Smooth muscle cell (in vitro differentiated cells): ENCODE measurements around the gene TBL1X. TPM values are rescaled to one million over a fixed set of nuclear protein-coding genes. Genes with fewer than 3 reads are reported as not detected.

ENCODE experiments used
- DNase-seq: peaks from one replicate; lab custom pipeline; 2025; ENCODE audit not compliant: unreplicated experiment; lab: John Stamatoyannopoulos, UW
- H2AFZ ChIP-seq: fragments of 200-600 bp; sonication (generic); 2 replicates; pipeline ENCODE4 v1.6.0; 2016; ENCODE audit warnings: antibody characterized with exemption, low read depth, mild to moderate bottlenecking
- H3F3A ChIP-seq: fragments of 200-600 bp; sonication (generic); 2 replicates; pipeline ENCODE4 v1.6.0; 2017; ENCODE audit warnings: antibody characterized with exemption, low read depth
- H3K27ac ChIP-seq: fragments of 200-600 bp; sonication (generic); 2 replicates; pipeline ENCODE4 v1.5.1; 2016; ENCODE audit warnings: low read depth, mild to moderate bottlenecking
- H3K27me3 ChIP-seq: fragments of 200-600 bp; sonication (generic); 2 replicates; pipeline ENCODE4 v1.6.1; 2016; ENCODE audit warnings: low read depth, mild to moderate bottlenecking
- H3K36me3 ChIP-seq: fragments of 200-600 bp; sonication (generic); 2 replicates; pipeline ENCODE4 v1.5.1; 2016; ENCODE audit warnings: low read depth
- H3K4me1 ChIP-seq: fragments of 200-600 bp; sonication (generic); 2 replicates; pipeline ENCODE4 v1.5.1; 2016; ENCODE audit warnings: low read depth
- H3K4me2 ChIP-seq: fragments of 200-600 bp; sonication (generic); 2 replicates; pipeline ENCODE4 v1.6.0; 2016; ENCODE audit warnings: mild to moderate bottlenecking
- H3K4me3 ChIP-seq: fragments of 200-600 bp; sonication (generic); 2 replicates; pipeline ENCODE4 v1.5.1; 2016; ENCODE audit warnings: mild to moderate bottlenecking
- H3K79me2 ChIP-seq: fragments of 200-600 bp; sonication (generic); 2 replicates; pipeline ENCODE4 v1.6.0; 2016; ENCODE audit warnings: low read depth, mild to moderate bottlenecking
- H3K9ac ChIP-seq: fragments of 200-600 bp; sonication (generic); 2 replicates; pipeline ENCODE4 v1.6.0; 2016; ENCODE audit warnings: low read depth
- H3K9me3 ChIP-seq: fragments of 200-600 bp; sonication (generic); replicated peaks from 2 replicates; pipeline ENCODE4 v1.5.1; 2016; ENCODE audit warnings: low read depth
- H4K20me1 ChIP-seq: fragments of 200-600 bp; sonication (generic); 2 replicates; pipeline ENCODE4 v1.6.0; 2016; ENCODE audit warnings: low read depth
- WGBS: methylation state at CpG from one replicate; pipeline ENCODE4 v1.1.7; 2016; ENCODE audit warnings: low lambda C conversion rate; 5-methylcytosine and 5-hydroxymethylcytosine counted together
- polyA plus RNA-seq: library from polyadenylated mRNA; unstranded; fragments of >200 nt; fragmentation: Nextera tagmentation; extraction: Ambion mirVana; gene quantifications from 2 replicates; pipeline ENCODE4 v1.2.1, GENCODE V29; 2016
- total RNA-seq: library from RNA; depleted of rRNA; stranded (reverse); fragments of >200 nt; gene quantifications from 2 replicates; pipeline ENCODE4 v1.2.3, GENCODE V29; 2014
- TF ChIP-seq, protein P1 (sequence below): fragments of 200-600 bp; sonication (generic); IDR thresholded peaks from 2 replicates; pipeline ENCODE4 v1.5.1; 2017; ENCODE audit warnings: borderline replicate concordance, mild to moderate bottlenecking, antibody characterized with exemption; ENCODE audit not compliant: insufficient read depth, poor library complexity, severe bottlenecking

The TBL1X gene
- total and polyA plus RNA-seq, 2 experiments from 2014 or later: 9.0 to 9.8 TPM

DNA sequence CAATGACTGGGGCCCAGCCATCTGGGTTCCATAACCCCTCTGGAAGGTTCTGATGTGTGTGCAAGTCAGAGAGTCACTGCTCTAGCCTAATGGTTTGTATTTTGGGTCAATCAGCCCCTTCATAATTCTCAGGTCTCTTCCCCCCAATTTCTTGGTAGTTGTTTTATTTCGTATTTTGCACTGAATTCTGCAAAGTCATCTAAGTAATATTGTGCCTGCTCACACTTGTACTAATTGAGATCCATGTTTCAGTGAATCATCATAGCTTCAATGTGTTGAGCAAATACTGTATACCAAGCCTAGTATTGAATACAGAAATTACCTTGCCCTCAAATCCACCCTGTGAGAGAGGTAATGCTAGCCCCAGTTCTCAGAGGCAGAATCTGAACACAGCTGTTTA is 28.0 kb upstream of the TBL1X start:
- no peak overlapping the region for H3K27ac ChIP-seq
- H3K79me2 ChIP-seq: no peaks in the 10 kb centered on the region
- H3K9me3 ChIP-seq: no peaks in the 10 kb centered on the region
- TF ChIP-seq, protein P1, sequence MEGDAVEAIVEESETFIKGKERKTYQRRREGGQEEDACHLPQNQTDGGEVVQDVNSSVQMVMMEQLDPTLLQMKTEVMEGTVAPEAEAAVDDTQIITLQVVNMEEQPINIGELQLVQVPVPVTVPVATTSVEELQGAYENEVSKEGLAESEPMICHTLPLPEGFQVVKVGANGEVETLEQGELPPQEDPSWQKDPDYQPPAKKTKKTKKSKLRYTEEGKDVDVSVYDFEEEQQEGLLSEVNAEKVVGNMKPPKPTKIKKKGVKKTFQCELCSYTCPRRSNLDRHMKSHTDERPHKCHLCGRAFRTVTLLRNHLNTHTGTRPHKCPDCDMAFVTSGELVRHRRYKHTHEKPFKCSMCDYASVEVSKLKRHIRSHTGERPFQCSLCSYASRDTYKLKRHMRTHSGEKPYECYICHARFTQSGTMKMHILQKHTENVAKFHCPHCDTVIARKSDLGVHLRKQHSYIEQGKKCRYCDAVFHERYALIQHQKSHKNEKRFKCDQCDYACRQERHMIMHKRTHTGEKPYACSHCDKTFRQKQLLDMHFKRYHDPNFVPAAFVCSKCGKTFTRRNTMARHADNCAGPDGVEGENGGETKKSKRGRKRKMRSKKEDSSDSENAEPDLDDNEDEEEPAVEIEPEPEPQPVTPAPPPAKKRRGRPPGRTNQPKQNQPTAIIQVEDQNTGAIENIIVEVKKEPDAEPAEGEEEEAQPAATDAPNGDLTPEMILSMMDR: no peak
- H3F3A ChIP-seq: no peaks in the 10 kb centered on the region
- 50% methylated on average over 1 of the region's 1 CpG for WGBS
- H3K4me2 ChIP-seq: no peak overlapping the region
- H3K4me1 ChIP-seq: no peaks in the 10 kb centered on the region
- H4K20me1 ChIP-seq: no peaks in the 10 kb centered on the region
- no peaks in the 10 kb centered on the region for H3K27me3 ChIP-seq
- no peak for DNase-seq
- H3K9ac ChIP-seq: no peak overlapping the region
- H2AFZ ChIP-seq: no peak overlapping the region
- no peaks in the 10 kb centered on the region for H3K36me3 ChIP-seq
- no peak overlapping the region for H3K4me3 ChIP-seq

DNA sequence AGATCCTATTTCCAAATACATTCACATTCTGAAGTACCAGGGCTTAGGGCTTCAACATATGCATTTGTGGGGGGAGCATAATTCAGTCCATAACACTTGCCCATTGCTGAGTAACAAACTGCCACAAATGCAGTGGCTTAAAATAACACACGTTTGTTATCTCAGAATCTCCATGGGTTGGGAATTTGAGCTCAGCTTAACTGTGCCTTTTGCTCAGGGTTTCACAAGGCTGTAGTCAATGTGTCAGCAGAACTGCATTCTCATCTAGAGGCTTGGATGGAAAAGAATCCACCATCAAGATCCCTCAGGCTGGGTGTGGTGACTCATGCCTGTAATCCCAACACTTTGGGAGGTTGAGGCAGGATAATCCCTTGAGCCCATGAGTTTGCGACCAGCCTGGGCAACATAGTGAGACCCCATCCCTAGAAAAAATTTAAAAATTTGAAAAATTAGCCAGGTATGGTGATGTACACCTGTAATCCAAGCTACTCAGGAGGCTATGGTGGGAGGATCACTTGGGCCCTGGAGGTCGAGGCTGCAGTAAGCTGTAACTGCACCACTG is 25.8 kb upstream of the TBL1X start:
- no peaks in the 10 kb centered on the region for H3K4me1 ChIP-seq
- H3K79me2 ChIP-seq: no peaks in the 10 kb centered on the region
- WGBS: 64% methylated on average over 3 of the region's 3 CpGs
- H3F3A ChIP-seq: no peaks in the 10 kb centered on the region
- H2AFZ ChIP-seq: no peak overlapping the region
- no peaks in the 10 kb centered on the region for H4K20me1 ChIP-seq
- H3K4me3 ChIP-seq: no peak overlapping the region
- TF ChIP-seq, protein P1: no peak
- H3K36me3 ChIP-seq: no peaks in the 10 kb centered on the region
- no peak for DNase-seq
- H3K27ac ChIP-seq: no peak overlapping the region
- no peaks in the 10 kb centered on the region for H3K9me3 ChIP-seq
- no peaks in the 10 kb centered on the region for H3K27me3 ChIP-seq
- no peak overlapping the region for H3K4me2 ChIP-seq
- H3K9ac ChIP-seq: no peak overlapping the region

DNA sequence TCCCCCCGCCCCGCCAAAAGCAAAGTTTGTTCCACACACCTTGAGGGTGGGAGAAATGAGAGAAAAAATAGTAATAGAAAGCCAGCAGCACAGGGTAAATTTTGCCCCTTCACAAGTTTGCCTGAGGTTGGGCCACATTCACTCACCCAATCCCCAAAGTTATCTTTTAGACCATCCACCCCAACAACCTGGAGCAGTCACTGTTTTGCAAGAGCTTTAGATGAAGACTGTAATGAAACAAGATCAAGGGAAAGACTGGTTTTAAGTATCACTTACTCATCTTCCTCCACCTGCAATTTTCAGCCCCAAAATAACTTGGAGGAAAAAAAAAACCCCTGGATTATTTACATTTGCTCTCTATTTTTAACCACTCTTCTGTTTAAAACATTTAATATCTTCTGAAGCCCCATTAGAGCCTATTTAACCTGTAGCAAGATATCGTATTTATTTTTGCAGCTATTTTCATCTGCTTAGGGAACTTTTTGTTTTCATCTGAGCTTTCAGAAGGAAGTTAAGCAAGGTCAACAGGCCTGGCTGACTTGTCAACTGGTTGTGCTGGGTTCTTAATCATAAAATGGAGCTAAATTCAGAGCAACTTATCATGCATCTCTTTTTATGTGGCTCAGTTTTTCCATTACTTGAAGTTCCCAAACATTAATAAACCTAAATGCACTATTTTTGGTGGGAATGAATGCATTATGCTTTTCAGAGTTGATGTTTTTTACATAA is 24.6 kb upstream of the TBL1X start:
- H4K20me1 ChIP-seq: no peaks in the 10 kb centered on the region
- H3K4me3 ChIP-seq: no peak overlapping the region
- 74% methylated on average over 3 of the region's 3 CpGs for WGBS

More for the DNA sequence above, 24.6 kb upstream of the TBL1X start:
- DNase-seq: no peak
- H3K9ac ChIP-seq: no peak overlapping the region
- no peaks in the 10 kb centered on the region for H3K9me3 ChIP-seq
- no peaks in the 10 kb centered on the region for H3K36me3 ChIP-seq
- H3K79me2 ChIP-seq: no peaks in the 10 kb centered on the region
- no peak overlapping the region for H2AFZ ChIP-seq
- no peaks in the 10 kb centered on the region for H3F3A ChIP-seq
- no peak overlapping the region for H3K27ac ChIP-seq
- no peak overlapping the region for H3K4me2 ChIP-seq
- TF ChIP-seq, protein P1: no peak
- no peaks in the 10 kb centered on the region for H3K4me1 ChIP-seq
- H3K27me3 ChIP-seq: no peaks in the 10 kb centered on the region
